RWPE1 (cell line): ENCODE results near the gene MAGI3.

Experiments used
- CTCF ChIA-PET: fragments of 350-600 bp; sonication (Branson Sonifier 250); formaldehyde crosslinking; extraction: SDS; loops from one replicate; lab custom pipeline; 2021; lab: Yijun Ruan, JAX
- POLR2A ChIA-PET: fragments of 400-600 bp; formaldehyde crosslinking; extraction: SDS; loops from one replicate; lab custom pipeline; 2020; ENCODE audit warnings: antibody characterized with exemption; ENCODE audit not compliant: low non-redundant PET; lab: Yijun Ruan, JAX
- DNase-seq: peaks from one replicate; pipeline ENCODE4 v3.0.0; 2012; ENCODE audit warnings: low spot score
- H3K27ac ChIP-seq: fragments of 450-650 bp; 2 replicates; pipeline ENCODE4 v1.5.1; 2017
- CTCF ChIP-seq: fragments of 450-650 bp; conservative IDR thresholded peaks from 2 replicates; pipeline ENCODE4 v1.5.1; 2017; ENCODE audit warnings: low read depth, mild to moderate bottlenecking

MAGI3 gene

GRCh38 chr1:113659556-113659955 is 269.2 kb downstream of the MAGI3 start:
- no peak for TF ChIP-seq CTCF
- ChIA-PET POLR2A (no interaction called here), CTCF (no interaction called here)
- no peak overlapping the region for H3K27ac ChIP-seq
- no peak for DNase-seq

- ChIA-PET CTCF (interaction anchor here (0.6 kb wide), 2 partner anchors 54 to 521 kb away, joined by 3 read pairs; no protein-coding TSS in a partner anchor), POLR2A (no interaction called here)
- TF ChIP-seq CTCF: no peak
- no peak overlapping the region for H3K27ac ChIP-seq
- DNase-seq: no peak
Measured at GRCh38 chr1:113660088-113660487, 269.8 kb downstream of the MAGI3 start.

GRCh38 chr1:113662101-113662500 is 271.8 kb downstream of the MAGI3 start:
- DNase-seq: no peak
- no peak for TF ChIP-seq CTCF
- no peak overlapping the region for H3K27ac ChIP-seq
- ChIA-PET CTCF (interaction anchor here (0.8 to 1.0 kb wide), 2 partner anchors 8 to 72 kb away, joined by 3 read pairs; no protein-coding TSS in a partner anchor), POLR2A (no interaction called here)

- peak; percentile 58 for DNase-seq
- POLR2A ChIA-PET: no interaction called here
- no peak for TF ChIP-seq CTCF
- CTCF ChIA-PET: interaction anchor here (0.6 to 0.7 kb wide), 2 partner anchors 12 to 58 kb away, joined by 3 read pairs; no protein-coding TSS in a partner anchor
- peak overlapping the region; percentile 90 for H3K27ac ChIP-seq
Measured at GRCh38 chr1:113663165-113663951, 273.0 kb downstream of the MAGI3 start.

GRCh38 chr1:113665071-113665470 is 274.8 kb downstream of the MAGI3 start:
- DNase-seq: no peak
- TF ChIP-seq CTCF: no peak
- ChIA-PET CTCF (interaction anchor here (0.6 kb wide), 1 partner anchor 14 kb away, joined by 3 read pairs; no protein-coding TSS in a partner anchor), POLR2A (no interaction called here)
- no peak overlapping the region for H3K27ac ChIP-seq

GRCh38 chr1:113666126-113666525 is 275.8 kb downstream of the MAGI3 start:
- no peak overlapping the region for H3K27ac ChIP-seq
- POLR2A ChIA-PET: no interaction called here
- no peak for DNase-seq
- CTCF ChIA-PET: no interaction called here
- no peak for TF ChIP-seq CTCF
